Neural progenitor cell (in vitro differentiated cells): ENCODE results near the gene SYTL2. TPM values are rescaled to one million over a fixed set of nuclear protein-coding genes. Genes with fewer than 3 reads are reported as not detected.

Experiments used
- DNase-seq: peaks from one replicate; pipeline ENCODE4 v3.0.0-alpha.2; 2016; ENCODE audit warnings: low spot score
- H2AFZ ChIP-seq: fragments of 200-600 bp; sonication (generic); replicated peaks from 2 replicates; pipeline ENCODE4 v1.6.1; 2016; ENCODE audit warnings: antibody characterized with exemption
- H3F3A ChIP-seq: fragments of 200-600 bp; sonication (generic); 2 replicates; pipeline ENCODE4 v1.6.1; 2016; ENCODE audit warnings: antibody characterized with exemption, low read depth
- H3K27ac ChIP-seq: fragments of 200-600 bp; sonication (generic); 2 replicates; pipeline ENCODE4 v1.5.1; 2016; ENCODE audit warnings: mild to moderate bottlenecking
- H3K27me3 ChIP-seq: fragments of 200-600 bp; sonication (generic); 2 replicates; pipeline ENCODE4 v1.6.1; 2016; ENCODE audit warnings: mild to moderate bottlenecking, moderate library complexity
- H3K36me3 ChIP-seq: fragments of 200-600 bp; sonication (generic); 2 replicates; pipeline ENCODE4 v1.5.1; 2016
- H3K4me1 ChIP-seq: fragments of 200-600 bp; sonication (generic); 2 replicates; pipeline ENCODE4 v1.6.1; 2016; ENCODE audit warnings: mixed run types
- H3K4me2 ChIP-seq: fragments of 200-600 bp; sonication (generic); 2 replicates; pipeline ENCODE4 v1.6.1; 2016
- H3K4me3 ChIP-seq: fragments of 200-600 bp; sonication (generic); 2 replicates; pipeline ENCODE4 v1.5.1; 2016
- H3K79me2 ChIP-seq: fragments of 200-600 bp; sonication (generic); 2 replicates; pipeline ENCODE4 v1.6.1; 2016; ENCODE audit warnings: low read depth
- H3K9ac ChIP-seq: fragments of 200-600 bp; sonication (generic); 2 replicates; pipeline ENCODE4 v1.6.1; 2016
- H3K9me3 ChIP-seq: fragments of 200-600 bp; sonication (generic); 2 replicates; pipeline ENCODE4 v1.5.1; 2016; ENCODE audit warnings: low read depth
- H4K20me1 ChIP-seq: fragments of 200-600 bp; sonication (generic); 2 replicates; pipeline ENCODE4 v1.6.1; 2016; ENCODE audit warnings: low read depth
- H3K27ac Mint-ChIP-seq: 3 replicates; pipeline ENCODE4 v1.8.0; 2021; ENCODE audit warnings: mixed read lengths
- H3K27me3 Mint-ChIP-seq: 2 replicates; pipeline ENCODE4 v1.8.0; 2022; ENCODE audit warnings: low read depth, mild to moderate bottlenecking, inconsistent platforms, moderate library complexity, mixed read lengths; ENCODE audit not compliant: insufficient read depth
- H3K36me3 Mint-ChIP-seq: 3 replicates; pipeline ENCODE4 v1.8.0; 2021; ENCODE audit warnings: mixed read lengths
- H3K4me1 Mint-ChIP-seq: 3 replicates; pipeline ENCODE4 v1.8.0; 2021; ENCODE audit warnings: mixed read lengths
- H3K4me3 Mint-ChIP-seq: 3 replicates; pipeline ENCODE4 v1.8.0; 2021; ENCODE audit warnings: mild to moderate bottlenecking, moderate library complexity, mixed read lengths
- H3K9me3 Mint-ChIP-seq: 3 replicates; pipeline ENCODE4 v1.8.0; 2020; ENCODE audit warnings: mixed read lengths
- EZH2 ChIP-seq: fragments of 200-600 bp; sonication (generic); IDR thresholded peaks from 2 replicates; pipeline ENCODE4 v1.6.1; 2017; ENCODE audit warnings: antibody characterized with exemption, mild to moderate bottlenecking, moderate library complexity
- EZH2phosphoT487 ChIP-seq: fragments of 200-600 bp; sonication (generic); IDR thresholded peaks from 2 replicates; pipeline ENCODE4 v1.6.1; 2017; ENCODE audit warnings: antibody characterized with exemption
- total RNA-seq: library from RNA; depleted of rRNA; stranded (reverse); fragments of >200 nt; gene quantifications from 2 replicates; pipeline ENCODE4 v1.2.3, GENCODE V29; 2015; ENCODE audit warnings: low replicate concordance
- TF ChIP-seq, protein P1 (sequence below): fragments of 200-600 bp; sonication (generic); IDR thresholded peaks from 2 replicates; pipeline ENCODE4 v1.5.1; 2017; ENCODE audit warnings: antibody characterized with exemption, mild to moderate bottlenecking

Gene SYTL2
- total RNA-seq, 1 donor from 2014 or later: 34.1 TPM

GRCh38 chr11:85805387-85805786 lies 5.6 kb downstream of the SYTL2 start:
- Histone ChIP-seq H3K4me1 (peaks cover 5% of the 10 kb centered on the region), H3K9me3 (no peaks in the 10 kb centered on the region), H2AFZ (no peak overlapping the region), H3K36me3 (no peaks in the 10 kb centered on the region), H3K4me3 (no peak overlapping the region), H3K27ac (no peak overlapping the region), H3K79me2 (no peaks in the 10 kb centered on the region), H3K27me3 (peaks cover 12% of the 10 kb centered on the region), H3K9ac (no peak overlapping the region), H3F3A (peaks cover 11% of the 10 kb centered on the region), H3K4me2 (no peak overlapping the region), H4K20me1 (no peaks in the 10 kb centered on the region)
- Mint-ChIP-seq H3K4me1 (peaks cover 12% of the 10 kb centered on the region), H3K9me3 (no peaks in the 10 kb centered on the region), H3K4me3 (no peak overlapping the region), H3K27me3 (peaks cover 8% of the 10 kb centered on the region), H3K36me3 (no peaks in the 10 kb centered on the region), H3K27ac (no peak overlapping the region)
- DNase-seq: peak; percentile 26
- TF ChIP-seq, protein P1, sequence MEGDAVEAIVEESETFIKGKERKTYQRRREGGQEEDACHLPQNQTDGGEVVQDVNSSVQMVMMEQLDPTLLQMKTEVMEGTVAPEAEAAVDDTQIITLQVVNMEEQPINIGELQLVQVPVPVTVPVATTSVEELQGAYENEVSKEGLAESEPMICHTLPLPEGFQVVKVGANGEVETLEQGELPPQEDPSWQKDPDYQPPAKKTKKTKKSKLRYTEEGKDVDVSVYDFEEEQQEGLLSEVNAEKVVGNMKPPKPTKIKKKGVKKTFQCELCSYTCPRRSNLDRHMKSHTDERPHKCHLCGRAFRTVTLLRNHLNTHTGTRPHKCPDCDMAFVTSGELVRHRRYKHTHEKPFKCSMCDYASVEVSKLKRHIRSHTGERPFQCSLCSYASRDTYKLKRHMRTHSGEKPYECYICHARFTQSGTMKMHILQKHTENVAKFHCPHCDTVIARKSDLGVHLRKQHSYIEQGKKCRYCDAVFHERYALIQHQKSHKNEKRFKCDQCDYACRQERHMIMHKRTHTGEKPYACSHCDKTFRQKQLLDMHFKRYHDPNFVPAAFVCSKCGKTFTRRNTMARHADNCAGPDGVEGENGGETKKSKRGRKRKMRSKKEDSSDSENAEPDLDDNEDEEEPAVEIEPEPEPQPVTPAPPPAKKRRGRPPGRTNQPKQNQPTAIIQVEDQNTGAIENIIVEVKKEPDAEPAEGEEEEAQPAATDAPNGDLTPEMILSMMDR: no peak
- TF ChIP-seq EZH2: no peak
- no peak for TF ChIP-seq EZH2phosphoT487

GRCh38 chr11:85803920-85804319 lies 7.0 kb downstream of the SYTL2 start:
- no peaks in the 10 kb centered on the region for H3K9me3 Mint-ChIP-seq
- Histone ChIP-seq H3K4me1 (no peaks in the 10 kb centered on the region), H3K27ac (no peak overlapping the region), H3K27me3 (no peaks in the 10 kb centered on the region), H3K4me2 (no peak overlapping the region), H3K79me2 (no peaks in the 10 kb centered on the region), H3F3A (no peaks in the 10 kb centered on the region), H4K20me1 (no peaks in the 10 kb centered on the region), H3K36me3 (no peaks in the 10 kb centered on the region), H2AFZ (no peak overlapping the region), H3K9ac (no peak overlapping the region), H3K9me3 (no peaks in the 10 kb centered on the region), H3K4me3 (no peak overlapping the region)
- H3K4me3 Mint-ChIP-seq: no peak overlapping the region
- no peaks in the 10 kb centered on the region for H3K4me1 Mint-ChIP-seq
- DNase-seq: no peak
- H3K36me3 Mint-ChIP-seq: no peaks in the 10 kb centered on the region
- TF ChIP-seq EZH2 (no peak), EZH2phosphoT487 (no peak)
- TF ChIP-seq, protein P1: no peak
- H3K27me3 Mint-ChIP-seq: peaks cover 3% of the 10 kb centered on the region
- H3K27ac Mint-ChIP-seq: no peak overlapping the region

DNA sequence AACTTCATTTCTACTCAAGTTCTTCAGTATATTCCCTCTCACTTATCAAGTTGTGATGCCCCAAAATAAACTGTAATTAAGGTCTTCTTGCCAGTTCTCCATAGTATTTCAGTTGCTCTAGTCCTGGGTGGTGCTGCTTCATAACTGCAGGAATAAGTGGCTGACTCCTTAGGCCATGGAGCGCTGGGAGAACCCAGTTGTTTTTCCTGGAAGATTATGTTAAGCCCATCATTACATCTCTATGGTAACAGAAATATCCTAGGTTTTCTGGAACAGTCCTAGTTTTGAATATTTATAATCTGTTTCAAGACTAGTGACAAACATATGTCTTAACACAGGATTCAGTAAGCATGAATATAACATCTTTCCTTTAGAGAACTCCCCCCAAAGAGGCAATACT lies 7.6 kb downstream of the SYTL2 start:
- Histone ChIP-seq H4K20me1 (no peaks in the 10 kb centered on the region), H2AFZ (no peak overlapping the region), H3K79me2 (no peaks in the 10 kb centered on the region), H3K9ac (no peak overlapping the region), H3K4me3 (no peak overlapping the region), H3K9me3 (no peaks in the 10 kb centered on the region), H3K27ac (no peak overlapping the region), H3F3A (no peaks in the 10 kb centered on the region), H3K36me3 (no peaks in the 10 kb centered on the region), H3K4me1 (no peaks in the 10 kb centered on the region), H3K4me2 (no peak overlapping the region), H3K27me3 (no peaks in the 10 kb centered on the region)
- no peak for DNase-seq
- H3K9me3 Mint-ChIP-seq: no peaks in the 10 kb centered on the region
- no peak for TF ChIP-seq EZH2
- TF ChIP-seq, protein P1: no peak
- no peak for TF ChIP-seq EZH2phosphoT487
- no peak overlapping the region for H3K27ac Mint-ChIP-seq
- peaks cover 3% of the 10 kb centered on the region for H3K27me3 Mint-ChIP-seq
- H3K4me1 Mint-ChIP-seq: no peaks in the 10 kb centered on the region
- H3K4me3 Mint-ChIP-seq: no peak overlapping the region
- H3K36me3 Mint-ChIP-seq: no peaks in the 10 kb centered on the region
